Right lobe of liver (tissue), 4 donors: Measurements from ENCODE around the gene FANCE.

Experiments used
- POLR2A ChIP-seq: fragments of 450-650 bp; IDR thresholded peaks from one replicate; pipeline ENCODE4 v1.6.1; 2017; ENCODE audit warnings: antibody characterized with exemption, mild to moderate bottlenecking
- TF ChIP-seq, protein P1 (sequence below), 4 donors: fragments of 200-600 bp in 3 of 4; fragments of 450-650 bp in 1 of 4; IDR thresholded peaks; one replicate each; pipeline versions ENCODE4 v1.5.1 to v1.8.0; 2016 to 2022; ENCODE audit warnings: antibody characterized with exemption in 4 of 4, mild to moderate bottlenecking in 2 of 4
- donor health status: DM: no; HTN: no; CAD: no.
- donor health status: DM: no; HTN: no; CAD: no.
- donor health status: DM: no; HTN: yes; CAD: no.

DNA sequence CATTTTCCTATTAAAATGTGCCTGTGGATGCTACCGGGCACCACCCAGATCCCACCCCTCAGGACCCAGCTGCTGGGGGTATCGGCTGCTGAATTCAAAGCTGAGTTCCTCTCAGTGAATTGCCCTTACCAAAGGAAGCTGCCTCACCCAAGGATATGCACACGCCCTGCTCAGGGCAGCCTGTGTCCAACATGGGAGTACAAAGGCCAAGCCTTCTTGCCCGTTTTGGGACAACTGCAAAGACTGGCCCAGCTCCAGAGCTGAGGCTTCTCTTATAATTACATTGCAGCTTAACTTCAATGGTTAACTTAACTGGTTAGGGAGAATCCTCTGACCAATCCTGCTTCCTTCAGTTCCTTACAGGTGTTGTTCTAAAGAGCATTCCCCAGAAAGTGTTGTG is 19.8 kb upstream of the FANCE start:
- TF ChIP-seq, protein P1, sequence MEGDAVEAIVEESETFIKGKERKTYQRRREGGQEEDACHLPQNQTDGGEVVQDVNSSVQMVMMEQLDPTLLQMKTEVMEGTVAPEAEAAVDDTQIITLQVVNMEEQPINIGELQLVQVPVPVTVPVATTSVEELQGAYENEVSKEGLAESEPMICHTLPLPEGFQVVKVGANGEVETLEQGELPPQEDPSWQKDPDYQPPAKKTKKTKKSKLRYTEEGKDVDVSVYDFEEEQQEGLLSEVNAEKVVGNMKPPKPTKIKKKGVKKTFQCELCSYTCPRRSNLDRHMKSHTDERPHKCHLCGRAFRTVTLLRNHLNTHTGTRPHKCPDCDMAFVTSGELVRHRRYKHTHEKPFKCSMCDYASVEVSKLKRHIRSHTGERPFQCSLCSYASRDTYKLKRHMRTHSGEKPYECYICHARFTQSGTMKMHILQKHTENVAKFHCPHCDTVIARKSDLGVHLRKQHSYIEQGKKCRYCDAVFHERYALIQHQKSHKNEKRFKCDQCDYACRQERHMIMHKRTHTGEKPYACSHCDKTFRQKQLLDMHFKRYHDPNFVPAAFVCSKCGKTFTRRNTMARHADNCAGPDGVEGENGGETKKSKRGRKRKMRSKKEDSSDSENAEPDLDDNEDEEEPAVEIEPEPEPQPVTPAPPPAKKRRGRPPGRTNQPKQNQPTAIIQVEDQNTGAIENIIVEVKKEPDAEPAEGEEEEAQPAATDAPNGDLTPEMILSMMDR (IDR thresholded peaks at IDR 0.05), result no peak
- TF ChIP-seq POLR2A, result no peak
